Activated T-helper 2 cell treated with anti-CD3 and anti-CD28 coated beads, Interferon-gamma antibody, Interleukin-2, Interleukin-4, amounts not matched to agents 10 μg/mL and 5 μg/mL and 100 μg/mL, durations not matched to agents 14 hours and 24 hours and 36 hours (primary cell): ENCODE data around the gene TMEM229A. TPM values are rescaled to one million over a fixed set of nuclear protein-coding genes. Genes with fewer than 3 reads are reported as not detected.
A peak's percentile ranks its signal among the peaks of the same experiment; 100 is the strongest.
"Not testable (repeated sequence)": the region's sequence is repeated elsewhere in the genome, so short reads cannot be mapped to it uniquely, and the experiment has no call there.

Source experiments
- DNase-seq: peaks from one replicate; pipeline ENCODE4 v3.0.0; 2021; ENCODE audit warnings: low spot score
- H3K27ac Mint-ChIP-seq: one replicate; pipeline ENCODE4 v1.8.0; 2021; ENCODE audit warnings: mixed read lengths
- H3K27me3 Mint-ChIP-seq: one replicate; pipeline ENCODE4 v1.8.0; 2021; ENCODE audit warnings: low read depth, mixed read lengths
- H3K36me3 Mint-ChIP-seq: one replicate; pipeline ENCODE4 v1.8.0; 2021; ENCODE audit warnings: low read depth, mixed read lengths
- H3K4me1 Mint-ChIP-seq: one replicate; pipeline ENCODE4 v1.8.0; 2021; ENCODE audit warnings: low read depth, mixed read lengths
- H3K4me3 Mint-ChIP-seq: one replicate; pipeline ENCODE4 v1.8.0; 2021; ENCODE audit warnings: low read depth, mild to moderate bottlenecking, moderate library complexity, mixed read lengths
- H3K9me3 Mint-ChIP-seq: one replicate; pipeline ENCODE4 v1.8.0; 2021; ENCODE audit warnings: mixed read lengths
- intact Hi-C: fragments of 100-400 bp; cut with micrococcal nuclease; formaldehyde crosslinking; loops from one replicate; pipeline ENCODE4 v1.15.1; 2023
- total RNA-seq: library from RNA; stranded (reverse); gene quantifications from 2 replicates; pipeline ENCODE4 v1.2.3, GENCODE V29; 2022

The TMEM229A gene
- total RNA-seq, result not detected in 2 replicates

GRCh38 chr7:124032369-124033094, at the start of gene TMEM229A:
Gene TMEM229A, minus strand, starts transcription at chr7:124033067. Its CDS starts 64 bp downstream, at chr7:124033003.
- H3K27me3 Mint-ChIP-seq, result peaks cover 51% of the 10 kb centered on the region
- peak within 1 kb of the TSS; percentile 45 for H3K4me3 Mint-ChIP-seq
- H3K9me3 Mint-ChIP-seq, result no peaks in the 10 kb centered on the region
- H3K36me3 Mint-ChIP-seq, result no peaks in the 10 kb centered on the region
- intact Hi-C loops, result no loop called here
- DNase-seq, result no peak
- no peak within 1 kb of the TSS for H3K27ac Mint-ChIP-seq
- H3K4me1 Mint-ChIP-seq, result peaks cover 4% of the 10 kb centered on the region

- H3K27me3 Mint-ChIP-seq, H3K4me1 Mint-ChIP-seq, H3K4me3 Mint-ChIP-seq, DNase-seq, H3K36me3 Mint-ChIP-seq, intact Hi-C loops, H3K9me3 Mint-ChIP-seq, H3K27ac Mint-ChIP-seq: not testable (repeated sequence)
Observed at GRCh38 chr7:124082234-124082633, 49.4 kb upstream of the TMEM229A start.

- intact Hi-C loops, result no loop called here
- H3K4me3 Mint-ChIP-seq, result no peak overlapping the region
- H3K4me1 Mint-ChIP-seq, result no peaks in the 10 kb centered on the region
- no peaks in the 10 kb centered on the region for H3K9me3 Mint-ChIP-seq
- no peak overlapping the region for H3K27ac Mint-ChIP-seq
- no peaks in the 10 kb centered on the region for H3K27me3 Mint-ChIP-seq
- no peak for DNase-seq
- H3K36me3 Mint-ChIP-seq, result no peaks in the 10 kb centered on the region
Observed at GRCh38 chr7:124077546-124077945, 44.7 kb upstream of the TMEM229A start.

GRCh38 chr7:124076841-124077240, 44.0 kb upstream of the TMEM229A start:
- Mint-ChIP-seq H3K4me3 (no peak overlapping the region), H3K4me1 (no peaks in the 10 kb centered on the region), H3K36me3 (no peaks in the 10 kb centered on the region), H3K27ac (no peak overlapping the region), H3K9me3 (no peaks in the 10 kb centered on the region), H3K27me3 (no peaks in the 10 kb centered on the region)
- DNase-seq, result no peak
- intact Hi-C loops, result no loop called here

- intact Hi-C loops, result no loop called here
- H3K27ac Mint-ChIP-seq, result no peak overlapping the region
- H3K4me3 Mint-ChIP-seq, result no peak overlapping the region
- H3K36me3 Mint-ChIP-seq, result no peaks in the 10 kb centered on the region
- no peaks in the 10 kb centered on the region for H3K27me3 Mint-ChIP-seq
- no peak for DNase-seq
- H3K4me1 Mint-ChIP-seq, result no peaks in the 10 kb centered on the region
- H3K9me3 Mint-ChIP-seq, result no peaks in the 10 kb centered on the region
Observed at GRCh38 chr7:124074007-124074406, 41.1 kb upstream of the TMEM229A start.

GRCh38 chr7:124073310-124073645, 40.4 kb upstream of the TMEM229A start:
- intact Hi-C loops, result no loop called here
- H3K9me3 Mint-ChIP-seq, result no peaks in the 10 kb centered on the region
- no peaks in the 10 kb centered on the region for H3K36me3 Mint-ChIP-seq

GRCh38 chr7:124072603-124073309, 39.9 kb upstream of the TMEM229A start:
- no peaks in the 10 kb centered on the region for H3K9me3 Mint-ChIP-seq
- H3K36me3 Mint-ChIP-seq, result no peaks in the 10 kb centered on the region
- intact Hi-C loops, result no loop called here
- no peak overlapping the region for H3K4me3 Mint-ChIP-seq
- no peaks in the 10 kb centered on the region for H3K4me1 Mint-ChIP-seq
- H3K27me3 Mint-ChIP-seq, result no peaks in the 10 kb centered on the region
- H3K27ac Mint-ChIP-seq, result no peak overlapping the region
- DNase-seq, result no peak

More at GRCh38 chr7:124073310-124073645, 40.4 kb upstream of the TMEM229A start:
- DNase-seq, result no peak
- H3K27me3 Mint-ChIP-seq, result no peaks in the 10 kb centered on the region
- H3K4me1 Mint-ChIP-seq, result no peaks in the 10 kb centered on the region
- no peak overlapping the region for H3K27ac Mint-ChIP-seq
- no peak overlapping the region for H3K4me3 Mint-ChIP-seq

GRCh38 chr7:124071843-124072242, 39.0 kb upstream of the TMEM229A start:
- H3K9me3 Mint-ChIP-seq, result no peaks in the 10 kb centered on the region
- intact Hi-C loops, result no loop called here
- H3K4me3 Mint-ChIP-seq, result no peak overlapping the region
- no peaks in the 10 kb centered on the region for H3K36me3 Mint-ChIP-seq
- H3K27me3 Mint-ChIP-seq, result no peaks in the 10 kb centered on the region
- H3K4me1 Mint-ChIP-seq, result no peaks in the 10 kb centered on the region
- no peak overlapping the region for H3K27ac Mint-ChIP-seq
- no peak for DNase-seq

- H3K4me1 Mint-ChIP-seq, result no peaks in the 10 kb centered on the region
- no peak overlapping the region for H3K27ac Mint-ChIP-seq
- H3K27me3 Mint-ChIP-seq, result no peaks in the 10 kb centered on the region
- no peak overlapping the region for H3K4me3 Mint-ChIP-seq
- no peak for DNase-seq
- no peaks in the 10 kb centered on the region for H3K9me3 Mint-ChIP-seq
- intact Hi-C loops, result no loop called here
- H3K36me3 Mint-ChIP-seq, result no peaks in the 10 kb centered on the region
Observed at GRCh38 chr7:124062171-124062570, 29.3 kb upstream of the TMEM229A start.

- no peak overlapping the region for H3K4me3 Mint-ChIP-seq
- intact Hi-C loops, result no loop called here
- DNase-seq, result no peak
- no peak overlapping the region for H3K27ac Mint-ChIP-seq
- no peaks in the 10 kb centered on the region for H3K27me3 Mint-ChIP-seq
- no peaks in the 10 kb centered on the region for H3K9me3 Mint-ChIP-seq
- no peaks in the 10 kb centered on the region for H3K36me3 Mint-ChIP-seq
- H3K4me1 Mint-ChIP-seq, result no peaks in the 10 kb centered on the region
Observed at GRCh38 chr7:124060528-124060927, 27.7 kb upstream of the TMEM229A start.

- Mint-ChIP-seq H3K27ac (no peak overlapping the region), H3K36me3 (no peaks in the 10 kb centered on the region), H3K27me3 (no peaks in the 10 kb centered on the region), H3K4me3 (no peak overlapping the region), H3K9me3 (no peaks in the 10 kb centered on the region), H3K4me1 (no peaks in the 10 kb centered on the region)
- intact Hi-C loops, result no loop called here
- no peak for DNase-seq
Observed at GRCh38 chr7:124059375-124059774, 26.5 kb upstream of the TMEM229A start.

- no peaks in the 10 kb centered on the region for H3K36me3 Mint-ChIP-seq
Observed at GRCh38 chr7:124058515-124058914, 25.6 kb upstream of the TMEM229A start.

GRCh38 chr7:124057872-124058271, 25.0 kb upstream of the TMEM229A start:
- no peak for DNase-seq
- no peaks in the 10 kb centered on the region for H3K36me3 Mint-ChIP-seq
- intact Hi-C loops, result no loop called here
- no peak overlapping the region for H3K27ac Mint-ChIP-seq
- H3K27me3 Mint-ChIP-seq, result no peaks in the 10 kb centered on the region
- no peak overlapping the region for H3K4me3 Mint-ChIP-seq
- no peaks in the 10 kb centered on the region for H3K9me3 Mint-ChIP-seq
- no peaks in the 10 kb centered on the region for H3K4me1 Mint-ChIP-seq

More at GRCh38 chr7:124058515-124058914, 25.6 kb upstream of the TMEM229A start:
- Mint-ChIP-seq H3K27ac (no peak overlapping the region), H3K27me3 (no peaks in the 10 kb centered on the region), H3K9me3 (no peaks in the 10 kb centered on the region), H3K4me3 (no peak overlapping the region), H3K4me1 (no peaks in the 10 kb centered on the region)
- no peak for DNase-seq
- intact Hi-C loops, result no loop called here
